ENCODE data around the gene CPVL.
"Not testable (repeated sequence)": the region's sequence is repeated elsewhere in the genome, so short reads cannot be mapped to it uniquely, and the experiment has no call there.

Gene CPVL

GRCh38 chr7:29114266-29114665 lies 32.1 kb downstream of the CPVL start:
- H4K8ac ChIP-seq (ENCODE audit: low read length); H2AFZ ChIP-seq (ENCODE audit: low read depth, low read length); H3K4me2 ChIP-seq (ENCODE audit: low read length, poor library complexity, severe bottlenecking); H3K14ac ChIP-seq (ENCODE audit: low read length in 2 of 2); H2AK5ac ChIP-seq (ENCODE audit: low read length, severe bottlenecking); H3K18ac ChIP-seq (ENCODE audit: low read depth in 1 of 2, low read length in 2 of 2); H3K23ac ChIP-seq (ENCODE audit: low read length in 2 of 2); H3K4me3 ChIP-seq (ENCODE audit: insufficient read depth in 1 of 2, low read depth in 1 of 2, low read length in 2 of 2); H2BK120ac ChIP-seq (ENCODE audit: low read depth, low read length); H3K36me3 ChIP-seq (ENCODE audit: control insufficient read depth in 1 of 2, insufficient read depth in 2 of 2, low read depth in 1 of 2, low read length in 2 of 2); H3K79me1 ChIP-seq (replicated peaks; ENCODE audit: low read length, poor library complexity, severe bottlenecking); H3K9ac ChIP-seq (ENCODE audit: low read length); H2BK12ac ChIP-seq (ENCODE audit: low read length in 2 of 2); H3K4me1 ChIP-seq (ENCODE audit: control insufficient read depth, insufficient read depth, low read depth, low read length); H4K91ac ChIP-seq (ENCODE audit: low read length); DNase-seq; H2BK15ac ChIP-seq (ENCODE audit: low read depth, poor library complexity, severe bottlenecking); H3K9me3 ChIP-seq (ENCODE audit: control insufficient read depth, low read length); H2BK5ac ChIP-seq (ENCODE audit: low read depth, low read length, poor library complexity, severe bottlenecking); H3K4ac ChIP-seq (ENCODE audit: low read depth in 1 of 2, low read length in 2 of 2); H3K27ac ChIP-seq (ENCODE audit: low read length, poor library complexity, severe bottlenecking): not testable (repeated sequence)
- H3K27me3 ChIP-seq (ENCODE audit: control insufficient read depth in 1 of 2, insufficient read depth in 1 of 2, low read length in 2 of 2) = peaks cover 36 to 46% of the 10 kb centered on the region in 2 experiments
- 74% methylated on average over 2 of the region's 2 CpGs for WGBS

GRCh38 chr7:29113384-29114102 lies 32.8 kb downstream of the CPVL start:
- Histone ChIP-seq H2BK120ac (ENCODE audit: low read depth, low read length) (no peak overlapping the region), H3K14ac (ENCODE audit: low read length in 2 of 2) (no peak overlapping the region), H3K18ac (ENCODE audit: low read depth in 1 of 2, low read length in 2 of 2) (no peak overlapping the region), H2BK12ac (ENCODE audit: low read length in 2 of 2) (no peak overlapping the region), H4K8ac (ENCODE audit: low read length) (no peak overlapping the region), H2AFZ (ENCODE audit: low read depth, low read length) (no peak overlapping the region), H3K79me1 (replicated peaks; ENCODE audit: low read length, poor library complexity, severe bottlenecking) (no peaks in the 10 kb centered on the region), H3K4me3 (ENCODE audit: insufficient read depth in 1 of 2, low read depth in 1 of 2, low read length in 2 of 2) (no peak overlapping the region), H3K36me3 (ENCODE audit: control insufficient read depth in 1 of 2, insufficient read depth in 2 of 2, low read depth in 1 of 2, low read length in 2 of 2) (no peaks in the 10 kb centered on the region), H3K23ac (ENCODE audit: low read length in 2 of 2) (no peak overlapping the region), H3K9ac (ENCODE audit: low read length) (no peak overlapping the region), H2BK5ac (ENCODE audit: low read depth, low read length, poor library complexity, severe bottlenecking) (no peak overlapping the region), H2AK5ac (ENCODE audit: low read length, severe bottlenecking) (no peak overlapping the region), H4K91ac (ENCODE audit: low read length) (no peak overlapping the region), H3K4me1 (ENCODE audit: control insufficient read depth, insufficient read depth, low read depth, low read length) (no peaks in the 10 kb centered on the region), H2BK15ac (ENCODE audit: low read depth, poor library complexity, severe bottlenecking) (no peak overlapping the region), H3K4me2 (ENCODE audit: low read length, poor library complexity, severe bottlenecking) (no peak overlapping the region), H3K27me3 (ENCODE audit: control insufficient read depth in 1 of 2, insufficient read depth in 1 of 2, low read length in 2 of 2) (peaks cover 37 to 50% of the 10 kb centered on the region in 2 experiments), H3K9me3 (ENCODE audit: control insufficient read depth, low read length) (no peaks in the 10 kb centered on the region), H3K27ac (ENCODE audit: low read length, poor library complexity, severe bottlenecking) (no peak overlapping the region), H3K4ac (ENCODE audit: low read depth in 1 of 2, low read length in 2 of 2) (no peak overlapping the region)
- WGBS = 27% methylated on average over 5 of the region's 5 CpGs
- DNase-seq = peak; percentile 41

DNA sequence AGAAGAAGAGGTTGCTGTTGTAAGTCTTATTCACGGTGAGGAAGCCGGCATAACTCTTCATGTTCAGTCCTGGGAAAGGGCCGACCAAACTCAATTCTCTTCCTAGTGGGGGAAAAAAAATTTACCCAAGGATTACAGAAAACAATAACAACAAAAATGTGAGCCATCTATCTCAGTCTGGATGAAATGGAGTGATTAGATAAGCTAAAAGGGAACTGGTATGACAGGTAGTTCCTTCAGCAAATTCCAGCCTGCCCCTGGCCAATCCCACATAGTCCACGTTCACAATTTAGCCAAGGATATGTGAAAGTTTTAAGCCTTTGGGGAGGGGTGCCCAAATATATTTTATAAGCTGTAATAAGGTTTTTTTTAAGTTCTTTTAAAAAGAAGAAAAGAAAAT lies 33.6 kb downstream of the CPVL start:
- no peak overlapping the region for H2BK12ac ChIP-seq (ENCODE audit: low read length in 2 of 2)
- no peak overlapping the region for H3K4ac ChIP-seq (ENCODE audit: low read depth in 1 of 2, low read length in 2 of 2)
- no peak overlapping the region for H2BK15ac ChIP-seq (ENCODE audit: low read depth, poor library complexity, severe bottlenecking)
- no peak overlapping the region for H3K4me2 ChIP-seq (ENCODE audit: low read length, poor library complexity, severe bottlenecking)
- H3K9me3 ChIP-seq (ENCODE audit: control insufficient read depth, low read length) = no peaks in the 10 kb centered on the region
- H3K27me3 ChIP-seq (ENCODE audit: control insufficient read depth in 1 of 2, insufficient read depth in 1 of 2, low read length in 2 of 2) = peaks cover 37 to 47% of the 10 kb centered on the region in 2 experiments
- no peak overlapping the region for H3K9ac ChIP-seq (ENCODE audit: low read length)
- H2BK5ac ChIP-seq (ENCODE audit: low read depth, low read length, poor library complexity, severe bottlenecking) = no peak overlapping the region
- H4K91ac ChIP-seq (ENCODE audit: low read length) = no peak overlapping the region
- DNase-seq = no peak
- H3K27ac ChIP-seq (ENCODE audit: low read length, poor library complexity, severe bottlenecking) = no peak overlapping the region
- no peak overlapping the region for H3K23ac ChIP-seq (ENCODE audit: low read length in 2 of 2)
- no peaks in the 10 kb centered on the region for H3K79me1 ChIP-seq (replicated peaks; ENCODE audit: low read length, poor library complexity, severe bottlenecking)
- no peak overlapping the region for H3K4me3 ChIP-seq (ENCODE audit: insufficient read depth in 1 of 2, low read depth in 1 of 2, low read length in 2 of 2)
- no peak overlapping the region for H2AFZ ChIP-seq (ENCODE audit: low read depth, low read length)
- no peaks in the 10 kb centered on the region for H3K4me1 ChIP-seq (ENCODE audit: control insufficient read depth, insufficient read depth, low read depth, low read length)
- no peak overlapping the region for H4K8ac ChIP-seq (ENCODE audit: low read length)
- WGBS = 93% methylated on average over 2 of the region's 4 CpGs
- H3K14ac ChIP-seq (ENCODE audit: low read length in 2 of 2) = no peak overlapping the region
- no peak overlapping the region for H2BK120ac ChIP-seq (ENCODE audit: low read depth, low read length)
- no peak overlapping the region for H2AK5ac ChIP-seq (ENCODE audit: low read length, severe bottlenecking)
- no peaks in the 10 kb centered on the region for H3K36me3 ChIP-seq (ENCODE audit: control insufficient read depth in 1 of 2, insufficient read depth in 2 of 2, low read depth in 1 of 2, low read length in 2 of 2)
- H3K18ac ChIP-seq (ENCODE audit: low read depth in 1 of 2, low read length in 2 of 2) = no peak overlapping the region

- Histone ChIP-seq H3K27ac (ENCODE audit: low read length, poor library complexity, severe bottlenecking) (no peak overlapping the region), H4K8ac (ENCODE audit: low read length) (no peak overlapping the region), H2BK12ac (ENCODE audit: low read length in 2 of 2) (no peak overlapping the region), H3K79me1 (replicated peaks; ENCODE audit: low read length, poor library complexity, severe bottlenecking) (no peaks in the 10 kb centered on the region), H2AFZ (ENCODE audit: low read depth, low read length) (no peak overlapping the region), H2BK5ac (ENCODE audit: low read depth, low read length, poor library complexity, severe bottlenecking) (no peak overlapping the region), H3K18ac (ENCODE audit: low read depth in 1 of 2, low read length in 2 of 2) (no peak overlapping the region), H2AK5ac (ENCODE audit: low read length, severe bottlenecking) (no peak overlapping the region), H3K4me2 (ENCODE audit: low read length, poor library complexity, severe bottlenecking) (no peak overlapping the region), H4K91ac (ENCODE audit: low read length) (no peak overlapping the region), H3K23ac (ENCODE audit: low read length in 2 of 2) (no peak overlapping the region), H3K27me3 (ENCODE audit: control insufficient read depth in 1 of 2, insufficient read depth in 1 of 2, low read length in 2 of 2) (peaks cover 40 to 47% of the 10 kb centered on the region in 2 experiments), H3K9me3 (ENCODE audit: control insufficient read depth, low read length) (no peaks in the 10 kb centered on the region), H3K4ac (ENCODE audit: low read depth in 1 of 2, low read length in 2 of 2) (no peak overlapping the region), H3K14ac (ENCODE audit: low read length in 2 of 2) (no peak overlapping the region), H2BK120ac (ENCODE audit: low read depth, low read length) (no peak overlapping the region), H3K9ac (ENCODE audit: low read length) (no peak overlapping the region), H3K4me3 (ENCODE audit: insufficient read depth in 1 of 2, low read depth in 1 of 2, low read length in 2 of 2) (no peak overlapping the region), H3K4me1 (ENCODE audit: control insufficient read depth, insufficient read depth, low read depth, low read length) (no peaks in the 10 kb centered on the region), H2BK15ac (ENCODE audit: low read depth, poor library complexity, severe bottlenecking) (no peak overlapping the region), H3K36me3 (ENCODE audit: control insufficient read depth in 1 of 2, insufficient read depth in 2 of 2, low read depth in 1 of 2, low read length in 2 of 2) (no peaks in the 10 kb centered on the region)
- 95% methylated on average over 2 of the region's 2 CpGs for WGBS
- DNase-seq = no peak
Observed at GRCh38 chr7:29109899-29110298, 36.4 kb downstream of the CPVL start.
